Lung (tissue), 12 donors: ENCODE measurements around the gene VSIG10L2. TPM values are rescaled to one million over a fixed set of nuclear protein-coding genes. Genes with fewer than 3 reads are reported as not detected.

Source experiments
- ATAC-seq: fragments of 200-7000 bp; cut with Tn5 transposase; one replicate; pipeline ENCODE4 v1.9.1; 2020; ENCODE audit warnings: moderate number of reproducible peaks; ENCODE audit not compliant: insufficient read depth, low FRiP score
- DNase-seq, 3 donors: peaks; one replicate each; pipeline ENCODE4 v3.0.0-alpha.2; 2013 to 2017
- H3K27ac ChIP-seq, 2 donors: one replicate each; pipeline ENCODE4 v1.5.1; 2013; ENCODE audit warnings: mild to moderate bottlenecking in 2 of 2, moderate library complexity in 2 of 2, control low read depth in 1 of 2, inconsistent platforms in 1 of 2, low read depth in 1 of 2, low read length in 1 of 2
- H3K27me3 ChIP-seq, 3 donors: one replicate each; pipeline ENCODE4 v1.5.1; 2013; ENCODE audit warnings: low read length in 2 of 3; ENCODE audit not compliant: control insufficient read depth in 3 of 3, insufficient read depth in 3 of 3
- H3K36me3 ChIP-seq, 4 donors: one replicate each; pipeline ENCODE4 v1.5.1; 2013; ENCODE audit warnings: low read length in 4 of 4, mild to moderate bottlenecking in 1 of 4, moderate library complexity in 1 of 4; ENCODE audit not compliant: control insufficient read depth in 4 of 4, insufficient read depth in 4 of 4
- H3K4me1 ChIP-seq, 5 donors: one replicate each; pipeline ENCODE4 v1.5.1; 2013; ENCODE audit warnings: low read length in 5 of 5, mild to moderate bottlenecking in 2 of 5, moderate library complexity in 1 of 5; ENCODE audit not compliant: control insufficient read depth in 5 of 5, insufficient read depth in 5 of 5
- H3K4me3 ChIP-seq: one replicate; pipeline ENCODE4 v1.5.1; 2013; ENCODE audit warnings: mild to moderate bottlenecking, control low read depth, moderate library complexity
- H3K9ac ChIP-seq, 2 donors: one replicate each; pipeline ENCODE4 v1.5.1; 2013; ENCODE audit warnings: low read length in 2 of 2, control low read depth in 1 of 2; ENCODE audit not compliant: insufficient read depth in 1 of 2
- H3K9me3 ChIP-seq, 4 donors: one replicate each; pipeline ENCODE4 v1.5.1; 2013; ENCODE audit warnings: low read length in 3 of 4, mild to moderate bottlenecking in 1 of 4, moderate library complexity in 1 of 4; ENCODE audit not compliant: control insufficient read depth in 4 of 4, insufficient read depth in 3 of 4
- CTCF ChIP-seq: IDR thresholded peaks from 2 replicates; pipeline ENCODE4 v1.5.1; 2012; ENCODE audit warnings: mild to moderate bottlenecking; ENCODE audit errors: control extremely low read depth, extremely low read depth
- WGBS, 2 donors: extraction: QIAGEN DNeasy Blood & Tissue Kit; methylation state at CpG; one replicate each; pipeline ENCODE4 v1.1.7; 2013; 5-methylcytosine and 5-hydroxymethylcytosine counted together
- polyA plus RNA-seq, 2 donors: library from polyadenylated mRNA; stranded (reverse); fragments of 200-250 nt; gene quantifications; one replicate each; pipeline ENCODE4 v1.2.1, GENCODE V29; 2013
- total RNA-seq, 2 donors: library from RNA; depleted of rRNA in 1 of 2; stranded (reverse); fragments of >200 nt in 1 of 2; gene quantifications; one replicate each; pipeline ENCODE4 v1.2.1, GENCODE V29; 2014 to 2021
- donor health status: control.
- donor health status: control.
- donor health status: Bipolar disorder and iron deficiency.
- donor health status: healthy.
- donor health status: DM: yes; HTN: yes; CAD: no.

The VSIG10L2 gene
- total and polyA plus RNA-seq, 4 donors, result 0.18 to 0.43 (median 0.30) TPM

GRCh38 chr11:125992893-125993292, 47.0 kb downstream of the VSIG10L2 start:
- H3K27ac ChIP-seq, result no peak overlapping the region
- H3K27me3 ChIP-seq, result no peaks in the 10 kb centered on the region
- H3K9me3 ChIP-seq, result no peaks in the 10 kb centered on the region
- ATAC-seq (no peak), DNase-seq (no peak)
- 93 to 95% methylated on average over 7 of the region's 7 CpGs for WGBS, 2 donors
- peaks cover 0 to 15% (median 6%) of the 10 kb centered on the region in 5 donors for H3K4me1 ChIP-seq
- TF ChIP-seq CTCF, result no peak
- no peak overlapping the region for H3K4me3 ChIP-seq
- H3K9ac ChIP-seq, result no peak overlapping the region
- no peaks in the 10 kb centered on the region for H3K36me3 ChIP-seq

- Histone ChIP-seq H3K9me3 (no peaks in the 10 kb centered on the region), H3K36me3 (no peaks in the 10 kb centered on the region), H3K27me3 (no peaks in the 10 kb centered on the region), H3K4me3 (no peak overlapping the region), H3K9ac (no peak overlapping the region), H3K27ac (no peak overlapping the region), H3K4me1 (peaks cover 0 to 15% (median 6%) of the 10 kb centered on the region in 5 donors)
- TF ChIP-seq CTCF, result no peak
- no peak for ATAC-seq
- 92 to 95% methylated on average over 5 of the region's 5 CpGs for WGBS, 2 donors
- no peak for DNase-seq
Measured at GRCh38 chr11:125994509-125994908, 48.7 kb downstream of the VSIG10L2 start.

- Histone ChIP-seq H3K4me1 (peaks cover 0 to 8% (median 2%) of the 10 kb centered on the region in 5 donors), H3K9ac (no peak overlapping the region), H3K4me3 (no peak overlapping the region), H3K9me3 (no peaks in the 10 kb centered on the region), H3K27me3 (no peaks in the 10 kb centered on the region), H3K27ac (no peak overlapping the region), H3K36me3 (no peaks in the 10 kb centered on the region)
- ATAC-seq (no peak), DNase-seq (no peak)
- 90 to 91% methylated on average over 5 of the region's 5 CpGs for WGBS, 2 donors
- TF ChIP-seq CTCF, result no peak
Measured at GRCh38 chr11:125995313-125995712, 49.5 kb downstream of the VSIG10L2 start.

GRCh38 chr11:125998267-125998666, 52.4 kb downstream of the VSIG10L2 start:
- Histone ChIP-seq H3K9ac (no peak overlapping the region), H3K4me1 (no peaks in the 10 kb centered on the region), H3K4me3 (no peak overlapping the region), H3K27me3 (no peaks in the 10 kb centered on the region), H3K36me3 (no peaks in the 10 kb centered on the region), H3K9me3 (no peaks in the 10 kb centered on the region), H3K27ac (no peak overlapping the region)
- no peak for DNase-seq
- no peak for TF ChIP-seq CTCF
- ATAC-seq, result no peak
- 93% methylated on average over 5 of the region's 5 CpGs for WGBS, 2 donors
